Stimulated activated naive CD8-positive, alpha-beta T cell treated with anti-CD3 and anti-CD28 coated beads, Interleukin-15, Interleukin-2, amounts not matched to agents 100 ng/mL and 50 ng/mL, for 24 hours (primary cell): Measurements from ENCODE around the gene RBM14.
A peak's percentile ranks its signal among the peaks of the same experiment; 100 is the strongest.

Experiments used
- H3K27ac Mint-ChIP-seq: one replicate; pipeline ENCODE4 v1.8.0; 2021; ENCODE audit warnings: mild to moderate bottlenecking, mixed read lengths
- H3K27me3 Mint-ChIP-seq: one replicate; pipeline ENCODE4 v1.8.0; 2021; ENCODE audit warnings: mixed read lengths
- H3K36me3 Mint-ChIP-seq: one replicate; pipeline ENCODE4 v1.8.0; 2021; ENCODE audit warnings: low read depth, mixed read lengths
- H3K4me1 Mint-ChIP-seq: one replicate; pipeline ENCODE4 v1.8.0; 2021; ENCODE audit warnings: low read depth, mixed read lengths
- H3K4me3 Mint-ChIP-seq: one replicate; pipeline ENCODE4 v1.8.0; 2021; ENCODE audit warnings: mild to moderate bottlenecking, mixed read lengths
- H3K9me3 Mint-ChIP-seq: one replicate; pipeline ENCODE4 v1.8.0; 2021; ENCODE audit warnings: mixed read lengths

RBM14 gene

DNA sequence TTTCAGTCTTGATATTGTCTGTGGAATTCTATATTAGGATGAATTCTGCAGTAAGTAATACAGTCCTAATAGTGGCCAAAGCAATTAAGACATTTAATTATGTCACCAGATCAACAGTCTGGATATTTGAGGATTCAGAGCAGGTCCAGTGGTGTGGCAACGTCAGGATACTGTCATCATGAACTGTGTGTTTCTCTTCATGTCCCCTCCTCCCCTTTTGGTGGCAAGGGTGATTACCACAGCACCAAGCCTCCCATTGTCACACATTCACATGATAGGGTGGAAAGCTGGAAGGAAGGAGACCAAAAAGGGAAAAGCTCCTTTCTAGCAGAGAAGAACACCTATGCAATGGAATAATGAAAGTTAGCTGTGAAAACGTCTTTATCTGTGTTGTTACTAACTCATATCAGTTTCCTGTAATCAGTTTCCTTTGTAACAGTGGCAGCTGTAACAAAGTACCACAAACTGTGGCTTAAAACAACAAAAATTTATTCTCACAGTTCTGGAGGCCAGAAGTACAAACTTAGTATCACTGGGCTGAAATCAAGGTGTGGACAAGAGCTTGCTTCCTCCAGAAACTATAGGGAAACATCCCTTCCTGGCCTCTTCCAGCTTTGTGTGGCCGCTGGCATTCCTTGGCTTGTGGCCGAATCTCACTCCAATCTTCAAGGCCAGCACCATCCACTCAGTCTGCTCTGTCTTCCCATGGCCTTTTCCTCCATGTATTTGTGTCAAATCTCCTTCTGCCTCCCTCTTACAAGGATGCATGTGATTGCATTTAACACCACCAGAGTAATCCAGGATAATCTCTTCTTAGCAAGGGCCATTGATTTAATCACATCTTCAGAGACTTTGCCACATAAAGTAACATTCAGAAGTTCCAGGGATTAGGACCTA is 6.5 kb upstream of the RBM14 start:
- no peak overlapping the region for H3K4me3 Mint-ChIP-seq
- H3K36me3 Mint-ChIP-seq, result peaks cover 6% of the 10 kb centered on the region
- H3K27me3 Mint-ChIP-seq, result no peaks in the 10 kb centered on the region
- H3K27ac Mint-ChIP-seq, result peak overlapping the region; percentile 11
- H3K4me1 Mint-ChIP-seq, result peaks cover 22% of the 10 kb centered on the region
- H3K9me3 Mint-ChIP-seq, result no peaks in the 10 kb centered on the region

DNA sequence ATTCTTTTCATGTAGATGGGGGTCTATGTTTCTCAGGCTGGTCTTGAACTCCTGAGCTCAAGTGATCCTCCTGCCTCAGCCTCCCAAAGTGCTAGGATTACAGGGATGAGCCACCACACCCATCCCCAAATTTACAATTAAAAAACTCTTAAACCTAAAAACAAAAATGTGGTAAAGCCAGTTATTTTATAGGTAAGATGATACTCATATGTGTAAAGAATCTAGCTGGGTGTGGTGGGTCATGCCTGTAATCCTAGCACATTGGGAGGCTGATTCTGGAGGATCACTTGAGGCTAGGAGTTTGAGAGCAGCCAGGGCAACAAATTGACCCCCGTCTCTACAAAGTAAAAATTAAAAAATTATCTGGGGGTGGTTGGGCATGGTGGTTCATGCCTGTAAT is 4.0 kb upstream of the RBM14 start:
- H3K36me3 Mint-ChIP-seq, result peaks cover 10% of the 10 kb centered on the region
- no peak overlapping the region for H3K4me3 Mint-ChIP-seq
- H3K27me3 Mint-ChIP-seq, result no peaks in the 10 kb centered on the region
- peaks cover 29% of the 10 kb centered on the region for H3K4me1 Mint-ChIP-seq
- H3K27ac Mint-ChIP-seq, result no peak overlapping the region
- no peaks in the 10 kb centered on the region for H3K9me3 Mint-ChIP-seq

- H3K36me3 Mint-ChIP-seq, result peaks cover 26% of the 10 kb centered on the region
- H3K27me3 Mint-ChIP-seq, result no peaks in the 10 kb centered on the region
- peaks cover 42% of the 10 kb centered on the region for H3K4me1 Mint-ChIP-seq
- no peak overlapping the region for H3K27ac Mint-ChIP-seq
- no peak overlapping the region for H3K4me3 Mint-ChIP-seq
- no peaks in the 10 kb centered on the region for H3K9me3 Mint-ChIP-seq
Measured at GRCh38 chr11:66614073-66614472, 2.4 kb upstream of the RBM14 start.

DNA sequence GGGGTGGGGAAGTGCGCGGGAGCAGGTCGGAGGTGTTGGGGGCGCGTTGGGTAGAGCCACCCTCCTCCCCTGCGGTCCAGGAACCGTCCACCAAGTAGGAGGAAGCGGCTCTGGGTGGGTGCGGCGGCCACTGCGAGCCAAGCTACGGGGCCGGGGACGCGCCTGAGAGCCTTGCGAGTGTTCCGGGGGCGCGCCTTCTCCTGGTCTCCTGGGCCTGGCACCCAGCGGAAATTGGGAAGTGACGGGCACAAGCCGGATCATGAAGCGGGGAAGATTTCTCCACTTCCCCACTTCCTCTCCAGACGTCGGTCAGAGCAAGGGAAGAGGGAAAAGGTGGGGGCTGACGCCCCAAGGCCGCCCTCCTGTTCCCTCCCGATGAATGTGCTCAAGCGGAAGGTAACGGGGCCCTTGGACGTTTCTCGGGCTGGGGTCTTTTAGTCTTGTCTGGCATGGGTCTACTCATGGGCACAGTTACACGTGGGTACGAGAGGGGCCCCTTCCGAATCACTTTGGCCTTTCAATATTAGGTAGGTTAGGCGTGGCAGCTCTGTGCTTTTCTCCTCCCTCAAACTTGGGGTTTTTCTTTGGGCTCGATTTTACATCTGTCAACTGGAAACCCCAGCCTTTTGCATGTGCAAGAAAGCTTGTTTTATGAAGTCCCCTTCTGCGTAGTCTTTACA is 865 bp downstream of the RBM14 start:
- no peaks in the 10 kb centered on the region for H3K27me3 Mint-ChIP-seq
- H3K4me1 Mint-ChIP-seq, result peaks cover 54% of the 10 kb centered on the region
- H3K9me3 Mint-ChIP-seq, result no peaks in the 10 kb centered on the region
- peaks cover 55% of the 10 kb centered on the region for H3K36me3 Mint-ChIP-seq
- H3K27ac Mint-ChIP-seq, result peak overlapping the region; percentile 98
- H3K4me3 Mint-ChIP-seq, result peak overlapping the region; percentile 96

DNA sequence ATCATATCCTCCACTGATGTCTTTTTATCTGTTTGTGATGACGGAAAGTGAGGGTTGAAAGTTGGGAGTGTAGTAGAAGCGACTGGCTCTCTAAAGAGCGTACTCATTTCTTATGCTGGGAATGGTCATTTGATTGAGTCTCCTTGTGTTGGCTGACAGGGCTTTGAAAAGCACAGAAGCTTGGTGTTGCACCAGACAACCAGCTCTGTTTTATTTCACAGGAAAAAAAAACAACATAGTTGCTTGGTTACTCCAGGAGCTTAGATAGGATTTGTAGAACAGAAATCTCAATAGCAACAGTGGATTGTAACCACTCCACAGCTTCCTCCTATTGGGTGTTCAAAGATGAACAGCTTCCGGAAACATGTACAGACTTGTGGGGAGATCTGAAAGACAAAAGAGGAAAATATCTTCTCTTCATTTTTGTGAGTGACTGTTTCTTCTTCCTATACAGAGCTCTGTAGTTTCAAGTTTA is 2.7 kb downstream of the RBM14 start:
- Mint-ChIP-seq H3K4me3 (peak overlapping the region; percentile 96), H3K36me3 (peaks cover 74% of the 10 kb centered on the region), H3K27ac (peak overlapping the region; percentile 98), H3K9me3 (no peaks in the 10 kb centered on the region), H3K4me1 (peaks cover 72% of the 10 kb centered on the region), H3K27me3 (no peaks in the 10 kb centered on the region)

GRCh38 chr11:66624450-66624849 is 8.0 kb downstream of the RBM14 start:
- Mint-ChIP-seq H3K9me3 (no peaks in the 10 kb centered on the region), H3K36me3 (peaks cover 84% of the 10 kb centered on the region), H3K4me1 (peaks cover 72% of the 10 kb centered on the region), H3K27ac (no peak overlapping the region), H3K4me3 (no peak overlapping the region), H3K27me3 (no peaks in the 10 kb centered on the region)

DNA sequence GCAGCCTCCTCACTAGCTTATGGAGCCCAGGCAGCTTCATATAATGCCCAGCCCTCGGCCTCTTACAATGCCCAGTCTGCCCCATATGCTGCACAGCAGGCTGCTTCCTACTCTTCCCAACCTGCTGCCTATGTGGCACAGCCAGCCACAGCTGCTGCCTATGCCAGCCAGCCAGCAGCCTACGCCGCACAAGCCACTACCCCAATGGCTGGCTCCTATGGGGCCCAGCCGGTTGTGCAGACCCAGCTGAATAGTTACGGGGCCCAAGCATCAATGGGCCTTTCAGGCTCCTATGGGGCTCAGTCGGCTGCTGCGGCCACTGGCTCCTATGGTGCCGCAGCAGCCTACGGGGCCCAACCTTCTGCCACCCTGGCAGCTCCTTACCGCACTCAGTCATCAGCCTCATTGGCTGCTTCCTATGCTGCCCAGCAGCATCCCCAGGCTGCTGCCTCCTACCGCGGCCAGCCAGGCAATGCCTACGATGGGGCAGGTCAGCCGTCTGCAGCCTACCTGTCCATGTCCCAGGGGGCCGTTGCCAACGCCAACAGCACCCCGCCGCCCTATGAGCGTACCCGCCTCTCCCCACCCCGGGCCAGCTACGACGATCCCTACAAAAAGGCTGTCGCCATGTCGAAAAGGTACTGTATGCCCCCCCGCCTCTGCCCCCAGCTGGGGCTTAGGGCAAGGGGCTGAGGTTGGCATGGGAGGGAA is 8.8 kb downstream of the RBM14 start:
- Mint-ChIP-seq H3K27ac (no peak overlapping the region), H3K4me3 (no peak overlapping the region), H3K9me3 (no peaks in the 10 kb centered on the region), H3K4me1 (peaks cover 73% of the 10 kb centered on the region), H3K36me3 (peaks cover 86% of the 10 kb centered on the region), H3K27me3 (no peaks in the 10 kb centered on the region)

GRCh38 chr11:66625752-66626149 is 9.3 kb downstream of the RBM14 start:
- Mint-ChIP-seq H3K4me3 (no peak overlapping the region), H3K27me3 (no peaks in the 10 kb centered on the region), H3K27ac (no peak overlapping the region), H3K4me1 (peaks cover 69% of the 10 kb centered on the region), H3K9me3 (no peaks in the 10 kb centered on the region), H3K36me3 (peaks cover 83% of the 10 kb centered on the region)

- Mint-ChIP-seq H3K9me3 (no peaks in the 10 kb centered on the region), H3K27ac (no peak overlapping the region), H3K36me3 (peaks cover 78% of the 10 kb centered on the region), H3K4me3 (no peak overlapping the region), H3K27me3 (no peaks in the 10 kb centered on the region), H3K4me1 (peaks cover 63% of the 10 kb centered on the region)
Measured at GRCh38 chr11:66626382-66626781, 10.0 kb downstream of the RBM14 start.

- H3K4me1 Mint-ChIP-seq, result peaks cover 61% of the 10 kb centered on the region
- H3K27ac Mint-ChIP-seq, result no peak overlapping the region
- no peaks in the 10 kb centered on the region for H3K9me3 Mint-ChIP-seq
- no peak overlapping the region for H3K4me3 Mint-ChIP-seq
- H3K36me3 Mint-ChIP-seq, result peaks cover 75% of the 10 kb centered on the region
- H3K27me3 Mint-ChIP-seq, result no peaks in the 10 kb centered on the region
Measured at GRCh38 chr11:66626926-66627325, 10.5 kb downstream of the RBM14 start.

DNA sequence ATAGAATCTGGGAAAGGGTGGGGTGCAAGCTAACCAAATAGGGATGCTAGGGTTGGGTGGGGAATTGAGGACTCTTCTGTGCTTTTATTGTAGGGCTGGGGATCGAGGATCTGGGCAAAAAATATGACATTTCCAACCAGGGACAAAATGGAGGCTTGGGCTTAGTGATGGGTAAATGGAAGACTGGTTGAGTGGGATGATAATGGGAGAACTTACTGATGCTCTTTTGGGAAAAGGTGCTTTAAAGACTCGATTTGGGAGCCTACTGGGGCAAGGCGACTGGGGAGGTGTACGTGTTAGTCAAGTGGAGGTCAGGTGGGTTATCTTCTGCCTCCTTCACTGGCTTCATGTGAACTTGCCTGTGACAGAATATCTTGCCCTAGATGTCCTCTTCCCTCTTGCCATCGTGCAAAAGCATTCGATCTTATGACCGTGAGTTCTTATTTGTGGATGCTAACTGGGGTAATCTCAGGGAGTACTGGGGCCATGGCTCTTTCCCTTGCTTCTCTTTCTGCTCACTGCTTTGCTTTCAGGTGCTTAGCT is 11.7 kb downstream of the RBM14 start:
- Mint-ChIP-seq H3K27ac (peak overlapping the region; percentile 26), H3K27me3 (no peaks in the 10 kb centered on the region), H3K9me3 (no peaks in the 10 kb centered on the region), H3K4me3 (no peak overlapping the region), H3K4me1 (peaks cover 53% of the 10 kb centered on the region), H3K36me3 (peaks cover 73% of the 10 kb centered on the region)

DNA sequence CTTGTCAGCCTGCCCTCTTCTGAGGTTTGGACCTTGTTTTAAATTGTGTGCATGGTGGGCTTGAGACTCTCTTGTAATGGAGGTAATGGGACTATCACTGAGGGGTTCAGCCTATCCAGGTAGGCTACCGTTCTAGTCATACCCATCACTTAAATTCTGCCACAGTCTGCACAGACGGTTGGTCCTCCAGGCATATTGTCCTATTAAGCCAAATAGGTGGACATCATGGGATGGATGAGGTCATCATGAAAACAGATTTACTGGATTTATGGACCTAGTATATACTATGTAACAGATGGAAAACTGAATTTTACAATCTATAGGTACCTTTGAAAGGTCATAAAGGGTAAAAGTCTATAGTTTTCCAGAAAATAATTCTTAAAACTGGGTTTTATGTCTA is 12.9 kb downstream of the RBM14 start:
- H3K36me3 Mint-ChIP-seq, result peaks cover 69% of the 10 kb centered on the region
- H3K27ac Mint-ChIP-seq, result no peak overlapping the region
- no peaks in the 10 kb centered on the region for H3K9me3 Mint-ChIP-seq
- no peak overlapping the region for H3K4me3 Mint-ChIP-seq
- no peaks in the 10 kb centered on the region for H3K27me3 Mint-ChIP-seq
- peaks cover 46% of the 10 kb centered on the region for H3K4me1 Mint-ChIP-seq

DNA sequence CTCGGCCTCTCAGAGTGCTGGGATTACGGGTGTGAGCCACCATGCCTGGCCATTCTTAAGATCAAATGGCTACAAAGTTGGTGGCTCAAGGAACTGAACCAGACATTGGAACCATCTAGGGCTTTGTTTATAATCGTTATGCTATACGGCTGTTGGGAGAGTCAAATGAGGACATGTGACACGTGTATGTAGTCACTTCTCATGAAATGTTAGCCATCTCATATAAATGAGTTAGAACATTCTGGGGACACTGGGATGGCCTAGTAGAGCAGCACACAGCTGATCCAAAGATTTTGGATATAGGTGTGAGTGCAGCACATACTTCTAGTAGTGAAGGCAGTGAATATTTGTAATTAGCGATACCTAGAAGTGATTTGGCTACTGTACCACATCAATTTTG is 15.5 kb downstream of the RBM14 start:
- peaks cover 71% of the 10 kb centered on the region for H3K36me3 Mint-ChIP-seq

GRCh38 chr11:66632952-66633351 is 16.5 kb downstream of the RBM14 start:
- Mint-ChIP-seq H3K36me3 (peaks cover 69% of the 10 kb centered on the region), H3K27ac (no peak overlapping the region)

More for the DNA sequence above, 15.5 kb downstream of the RBM14 start:
- Mint-ChIP-seq H3K27ac (peak overlapping the region; percentile 52), H3K27me3 (no peaks in the 10 kb centered on the region), H3K4me1 (peaks cover 51% of the 10 kb centered on the region), H3K9me3 (no peaks in the 10 kb centered on the region), H3K4me3 (no peak overlapping the region)

More at GRCh38 chr11:66632952-66633351, 16.5 kb downstream of the RBM14 start:
- no peaks in the 10 kb centered on the region for H3K9me3 Mint-ChIP-seq
- no peaks in the 10 kb centered on the region for H3K27me3 Mint-ChIP-seq
- peaks cover 51% of the 10 kb centered on the region for H3K4me1 Mint-ChIP-seq
- no peak overlapping the region for H3K4me3 Mint-ChIP-seq
